EL (cell line): ENCODE results near the gene DDX53.

Experiments
- DNase-seq: peaks from one replicate; pipeline ENCODE4 v3.0.0-alpha.2; 2016

DDX53 gene

GRCh38 chrX:23052324-23052723, 52.6 kb downstream of the DDX53 start:
- no peak for DNase-seq
